Hepatocyte (in vitro differentiated cells): ENCODE measurements around the gene MOG.

Experiments
- EZH2 ChIP-seq: fragments of 200-600 bp; sonication (generic); IDR thresholded peaks from 2 replicates; pipeline ENCODE4 v1.6.1; 2016; ENCODE audit warnings: antibody characterized with exemption, mild to moderate bottlenecking, borderline replicate concordance
- TF ChIP-seq, protein P1 (sequence below): fragments of 200-600 bp; sonication (generic); IDR thresholded peaks from 2 replicates; pipeline ENCODE4 v1.5.1; 2016; ENCODE audit warnings: antibody characterized with exemption, mild to moderate bottlenecking; ENCODE audit not compliant: poor library complexity

DNA sequence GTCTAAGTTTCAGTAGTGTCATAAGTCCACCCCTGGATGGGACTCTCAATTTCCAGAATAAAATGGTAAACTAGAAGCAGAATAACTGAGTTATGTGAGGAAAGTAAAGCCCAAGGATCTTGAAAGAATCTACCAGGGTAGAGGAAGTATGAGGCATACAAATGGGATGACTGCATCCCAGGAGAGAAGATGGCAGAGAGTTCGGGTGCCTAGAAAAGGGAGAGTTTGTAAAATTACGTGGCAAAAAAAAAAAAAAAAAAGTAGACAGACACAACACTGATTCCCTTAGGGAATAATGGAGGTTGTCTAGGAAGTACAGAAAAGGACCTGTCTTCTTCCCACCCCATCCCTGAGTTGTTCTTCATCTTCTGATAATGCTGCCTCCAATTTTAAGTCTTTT lies 27.3 kb upstream of the MOG start:
- TF ChIP-seq, protein P1, sequence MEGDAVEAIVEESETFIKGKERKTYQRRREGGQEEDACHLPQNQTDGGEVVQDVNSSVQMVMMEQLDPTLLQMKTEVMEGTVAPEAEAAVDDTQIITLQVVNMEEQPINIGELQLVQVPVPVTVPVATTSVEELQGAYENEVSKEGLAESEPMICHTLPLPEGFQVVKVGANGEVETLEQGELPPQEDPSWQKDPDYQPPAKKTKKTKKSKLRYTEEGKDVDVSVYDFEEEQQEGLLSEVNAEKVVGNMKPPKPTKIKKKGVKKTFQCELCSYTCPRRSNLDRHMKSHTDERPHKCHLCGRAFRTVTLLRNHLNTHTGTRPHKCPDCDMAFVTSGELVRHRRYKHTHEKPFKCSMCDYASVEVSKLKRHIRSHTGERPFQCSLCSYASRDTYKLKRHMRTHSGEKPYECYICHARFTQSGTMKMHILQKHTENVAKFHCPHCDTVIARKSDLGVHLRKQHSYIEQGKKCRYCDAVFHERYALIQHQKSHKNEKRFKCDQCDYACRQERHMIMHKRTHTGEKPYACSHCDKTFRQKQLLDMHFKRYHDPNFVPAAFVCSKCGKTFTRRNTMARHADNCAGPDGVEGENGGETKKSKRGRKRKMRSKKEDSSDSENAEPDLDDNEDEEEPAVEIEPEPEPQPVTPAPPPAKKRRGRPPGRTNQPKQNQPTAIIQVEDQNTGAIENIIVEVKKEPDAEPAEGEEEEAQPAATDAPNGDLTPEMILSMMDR: no peak
- no peak for TF ChIP-seq EZH2
